HG02970 (cell line): ENCODE data around the gene F13B.
"Not testable (repeated sequence)": the region's sequence is repeated elsewhere in the genome, so short reads cannot be mapped to it uniquely, and the experiment has no call there.

Experiments
- ATAC-seq: cut with Tn5 transposase; IDR thresholded peaks from one replicate; pipeline ENCODE4 v1.9.1; 2021; ENCODE audit warnings: mild to moderate bottlenecking, moderate library complexity, moderate number of reproducible peaks; ENCODE audit not compliant: unreplicated experiment, low FRiP score

F13B gene

DNA sequence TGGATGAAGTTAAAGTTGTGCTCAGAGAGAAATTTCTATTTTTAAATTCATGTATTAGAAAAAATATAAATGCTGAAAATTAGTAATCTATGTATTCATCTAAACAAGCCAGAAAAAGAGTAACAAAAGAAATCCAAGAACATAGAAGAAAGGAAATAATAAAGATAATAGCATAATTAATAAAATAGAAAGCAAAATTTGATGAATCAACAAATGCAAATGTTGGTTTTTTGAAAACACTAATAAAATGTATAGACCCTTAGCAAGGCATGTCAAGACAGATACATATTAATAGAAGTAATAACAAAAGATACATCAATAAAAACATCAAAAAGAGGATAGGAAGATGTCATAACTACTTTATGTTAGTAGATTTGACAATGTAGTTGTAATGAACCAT, 18.0 kb downstream of the F13B start:
- no peak for ATAC-seq

GRCh38 chr1:197042676-197043341, 24.3 kb downstream of the F13B start:
- no peak for ATAC-seq

- no peak for ATAC-seq
Observed at GRCh38 chr1:197041486-197042353, 25.3 kb downstream of the F13B start.

DNA sequence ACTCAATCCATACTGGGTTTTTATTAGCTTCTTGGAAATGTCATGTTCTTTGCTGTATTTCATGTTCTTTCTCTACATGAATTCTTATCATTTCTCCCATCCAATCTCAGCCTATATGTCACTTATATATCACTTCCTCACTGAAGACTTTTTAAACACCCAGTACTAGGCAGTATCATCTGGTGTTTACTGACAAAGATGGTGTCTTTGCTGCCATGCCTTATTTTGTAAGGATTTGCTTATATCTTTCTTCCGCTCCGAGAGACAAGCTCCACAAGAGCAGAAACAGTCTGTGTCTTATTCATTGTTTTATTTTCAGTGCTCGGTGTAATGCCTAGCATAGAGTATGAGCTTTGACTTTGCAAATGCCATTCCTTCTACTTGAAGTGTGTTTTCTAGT, 30.2 kb downstream of the F13B start:
- ATAC-seq = no peak

DNA sequence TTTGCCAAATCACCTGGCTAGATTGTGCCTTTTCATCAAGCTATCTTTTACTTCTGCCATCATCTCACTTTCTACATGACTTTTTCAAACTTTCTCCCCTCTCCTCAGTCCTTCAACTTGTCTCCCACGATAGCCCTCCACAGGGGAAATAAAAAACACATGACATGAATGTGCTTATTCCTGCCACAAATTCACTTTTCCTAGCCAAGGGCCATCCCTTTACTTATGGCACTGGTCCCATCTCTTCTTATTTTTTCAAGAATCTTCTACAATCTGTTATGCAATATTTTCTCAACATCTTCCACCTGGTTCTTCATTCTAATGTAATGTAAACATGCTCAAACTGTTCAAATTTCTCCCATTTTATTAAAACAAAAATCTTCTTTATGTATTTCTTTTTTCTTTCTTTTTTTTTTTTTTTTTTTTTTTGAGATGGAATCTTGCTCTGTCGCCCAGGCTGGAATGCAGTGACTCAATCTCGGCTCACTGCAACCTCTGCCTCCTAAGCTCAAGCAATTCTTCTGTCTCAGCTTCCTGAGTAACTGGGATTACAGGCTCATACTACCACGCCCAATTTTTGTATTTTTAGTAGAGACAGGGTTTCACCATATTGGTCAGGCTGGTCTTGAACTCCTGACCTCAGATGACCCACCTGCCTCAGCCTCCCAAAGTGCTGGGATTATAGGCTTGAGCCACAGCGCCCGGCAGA, 32.3 kb downstream of the F13B start:
- ATAC-seq = not testable (repeated sequence)

GRCh38 chr1:197029749-197030148, 37.3 kb downstream of the F13B start:
- ATAC-seq = no peak

GRCh38 chr1:197027359-197027758, 39.7 kb downstream of the F13B start:
- ATAC-seq = no peak

GRCh38 chr1:197024460-197024859, 42.6 kb downstream of the F13B start:
- ATAC-seq = no peak

GRCh38 chr1:197021716-197022115, 45.3 kb downstream of the F13B start:
- ATAC-seq = no peak

- ATAC-seq = no peak
Observed at GRCh38 chr1:197017558-197018146, 49.4 kb downstream of the F13B start.

DNA sequence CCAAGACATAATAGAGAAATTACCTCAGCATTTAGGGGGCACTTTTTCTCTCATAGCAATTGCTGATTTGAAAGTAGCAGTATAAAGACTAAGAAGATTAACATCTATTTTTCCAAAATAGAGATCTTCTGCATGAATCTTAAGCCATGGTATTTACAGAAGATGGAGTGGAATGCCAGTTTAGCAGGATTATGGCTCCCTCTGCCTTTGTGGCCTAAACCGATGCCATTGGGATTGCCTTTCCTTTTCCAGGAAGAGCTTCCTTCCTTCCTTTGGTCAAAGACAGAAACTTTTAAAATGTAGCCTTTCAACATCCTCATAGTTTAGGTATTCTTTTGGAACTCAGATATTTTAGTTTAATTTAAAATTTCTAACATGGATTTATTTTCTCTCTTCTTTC, 50.3 kb downstream of the F13B start:
- no peak for ATAC-seq

GRCh38 chr1:197013234-197013633, 53.8 kb downstream of the F13B start:
- no peak for ATAC-seq

DNA sequence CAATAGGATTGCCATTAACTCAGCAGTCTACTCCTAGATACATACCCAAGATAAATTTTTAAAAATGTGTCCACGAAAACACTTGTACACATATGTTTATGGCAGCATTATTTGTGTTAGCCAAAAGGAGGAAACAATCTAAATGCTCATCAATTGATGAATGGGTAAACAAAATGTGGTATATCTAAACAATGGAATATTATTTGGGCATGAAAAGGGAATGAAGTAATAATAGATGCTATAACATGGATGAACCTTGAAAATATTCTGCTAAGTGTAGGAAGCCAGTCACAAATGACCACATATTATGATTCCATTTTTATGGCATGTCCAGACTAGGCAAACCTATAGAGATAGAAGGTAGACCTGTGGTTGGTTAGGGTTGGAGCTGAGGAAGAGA, 55.4 kb downstream of the F13B start:
- ATAC-seq = no peak

DNA sequence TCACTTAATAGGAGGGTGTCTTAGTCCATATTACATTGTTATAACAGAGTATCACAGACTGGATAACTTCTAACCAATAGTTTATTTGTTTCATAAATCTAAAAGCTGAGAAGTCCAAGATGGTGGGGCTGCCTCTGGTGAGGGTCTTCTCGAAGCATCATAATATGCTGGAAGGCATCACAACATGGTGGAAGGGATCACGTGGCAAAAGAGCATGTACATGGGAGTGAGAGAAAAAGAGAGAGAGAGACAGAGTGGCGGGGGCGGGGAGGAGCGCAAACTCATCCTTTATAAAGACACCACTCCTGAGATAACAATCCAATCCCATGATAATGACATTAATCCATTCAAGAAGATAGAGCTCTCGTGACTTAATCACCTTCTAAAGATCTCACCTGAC, 58.2 kb downstream of the F13B start:
- ATAC-seq = no peak

DNA sequence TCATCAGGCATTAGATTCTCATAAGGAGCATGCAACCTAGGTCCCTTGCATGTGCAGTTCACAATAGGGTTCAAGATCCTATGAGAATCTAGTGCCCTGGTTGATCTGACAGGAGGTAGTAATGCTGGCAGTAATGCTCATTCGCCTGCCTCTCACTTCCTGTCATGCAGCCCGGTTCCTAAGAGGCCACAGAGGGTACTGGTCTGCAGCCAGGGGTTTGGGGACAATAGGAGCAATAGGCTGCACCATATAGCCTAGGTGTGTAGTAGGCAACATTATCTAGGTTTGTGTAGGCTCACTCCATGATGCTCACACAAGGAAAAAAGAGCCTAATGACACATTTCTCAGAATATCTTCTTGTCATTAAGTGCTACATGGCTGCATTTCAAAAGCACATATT, 63.9 kb downstream of the F13B start:
- no peak for ATAC-seq

- ATAC-seq = no peak
Observed at GRCh38 chr1:197001828-197002227, 65.2 kb downstream of the F13B start.

DNA sequence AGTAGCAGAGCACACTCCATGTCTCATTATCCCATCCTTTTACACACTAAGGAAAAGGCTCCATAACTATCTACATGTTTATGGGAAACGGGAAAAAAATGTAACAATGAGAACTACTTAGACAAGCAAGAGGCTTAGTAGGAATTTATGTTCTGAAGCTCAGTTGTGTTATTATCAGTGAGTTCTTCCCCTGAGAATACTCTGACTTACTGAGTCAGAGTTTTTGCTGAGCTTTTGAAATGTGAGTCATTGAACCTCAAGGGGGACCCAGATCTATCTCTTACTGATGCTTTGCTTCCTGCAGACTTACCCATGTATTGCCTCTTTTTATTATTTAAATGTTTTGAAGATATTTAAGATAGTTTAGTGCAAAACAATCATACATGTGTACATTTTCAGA, 69.6 kb downstream of the F13B start:
- ATAC-seq = no peak

- ATAC-seq = no peak
Observed at GRCh38 chr1:196993916-196994315, 73.1 kb downstream of the F13B start.

DNA sequence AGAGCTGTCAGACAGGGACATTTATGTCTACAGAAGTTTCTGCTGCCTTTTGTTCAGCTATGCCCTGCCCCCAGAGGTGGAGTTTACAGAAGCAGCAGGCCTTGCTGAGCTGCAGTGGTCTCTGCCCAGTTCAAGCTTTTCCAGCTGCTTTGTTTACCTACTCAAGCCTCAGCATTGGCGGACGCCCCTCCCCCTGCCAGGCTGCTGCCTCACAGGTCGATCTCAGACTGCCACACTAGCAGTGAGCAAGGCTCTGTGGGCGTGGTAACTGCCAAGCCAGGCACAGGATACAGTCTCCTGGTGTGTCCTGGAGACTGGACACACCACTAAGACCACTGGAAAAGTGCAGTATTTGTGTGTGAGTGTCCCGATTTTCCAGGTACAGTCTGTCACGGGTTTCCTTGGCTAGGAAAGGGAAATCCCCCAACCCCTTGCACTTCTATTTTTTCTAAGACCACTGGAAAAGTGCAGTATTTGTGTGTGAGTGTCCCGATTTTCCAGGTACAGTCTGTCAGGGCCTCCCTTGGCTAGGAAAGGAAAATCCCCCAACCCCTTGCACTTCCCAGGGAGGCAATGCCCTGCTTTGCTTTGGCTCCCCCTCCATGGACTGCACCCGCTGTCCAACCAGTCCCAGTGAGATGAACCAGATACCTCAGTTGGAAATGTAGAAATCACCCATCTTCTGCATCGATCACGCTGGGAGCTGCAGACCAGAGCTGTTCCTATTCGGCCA, 75.0 kb downstream of the F13B start:
- ATAC-seq = not testable (repeated sequence)
